ENCODE data around the gene MSL3B. TPM values are rescaled to one million over a fixed set of nuclear protein-coding genes. Genes with fewer than 3 reads are reported as not detected.

The MSL3B gene

GRCh38 chr2:233818639-233819621 lies 49.3 kb downstream of the MSL3B start:
- DNase-seq (ENCODE audit: low read depth in 3 of 3, low spot score in 2 of 3): no peak

- DNase-seq (ENCODE audit: low read depth in 3 of 3, low spot score in 2 of 3): no peak
Observed at GRCh38 chr2:233817995-233818638, 50.1 kb downstream of the MSL3B start.

- no peak for DNase-seq (ENCODE audit: low read depth in 3 of 3, low spot score in 2 of 3)
Observed at GRCh38 chr2:233817361-233817911, 50.8 kb downstream of the MSL3B start.

DNA sequence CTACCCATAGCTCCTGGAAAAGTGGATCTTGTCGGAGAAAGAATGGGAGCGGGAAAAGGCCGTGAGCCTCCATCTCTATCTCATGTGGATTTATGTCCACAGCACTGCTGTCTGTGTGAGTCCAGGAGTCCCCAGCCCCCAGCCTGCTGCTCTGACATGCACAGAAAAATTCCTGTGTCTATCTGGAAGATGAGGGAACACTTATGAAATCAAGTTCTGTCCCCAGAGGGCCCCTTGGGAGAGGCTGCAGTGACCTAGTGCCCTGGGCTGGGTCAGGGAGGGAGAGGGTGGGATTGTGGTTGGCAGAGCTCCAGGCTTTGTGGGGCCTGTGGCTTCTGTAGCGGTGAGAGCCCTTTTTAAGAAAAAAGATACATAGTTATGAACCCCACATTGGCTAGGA lies 51.4 kb downstream of the MSL3B start:
- DNase-seq (ENCODE audit: low read depth in 3 of 3, low spot score in 2 of 3): no peak

GRCh38 chr2:233816334-233816733 lies 51.9 kb downstream of the MSL3B start:
- DNase-seq (ENCODE audit: low read depth in 3 of 3, low spot score in 2 of 3): no peak

DNA sequence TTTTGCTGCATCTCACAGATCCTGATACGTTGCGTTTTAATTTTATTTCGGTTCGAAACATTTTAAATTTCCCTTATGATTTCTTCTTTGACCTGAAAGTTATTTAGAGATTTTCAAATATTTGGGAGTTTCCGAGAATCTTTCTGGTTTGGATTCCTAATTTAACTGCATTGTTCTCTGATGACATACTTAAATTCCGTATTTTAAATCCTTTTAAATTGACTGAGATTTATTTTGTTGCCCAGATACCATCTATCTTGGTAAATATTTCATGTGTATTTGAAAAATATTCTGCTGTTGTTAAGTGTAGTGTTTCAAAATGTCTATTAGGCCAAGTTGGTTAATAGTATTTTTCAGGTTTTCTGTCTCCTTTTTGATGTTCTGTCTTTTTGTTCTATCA lies 52.3 kb downstream of the MSL3B start:
- DNase-seq (ENCODE audit: low read depth in 3 of 3, low spot score in 2 of 3): no peak

Other genes with a start within 250 kb of the MSL3B start
- not detected for gene UGT1A10, start 231.9 kb downstream of the MSL3B start, polyA plus RNA-seq (ENCODE audit: insufficient read length in 3 of 3)
- gene UGT1A9, start 196.5 kb downstream of the MSL3B start, polyA plus RNA-seq (ENCODE audit: insufficient read length in 3 of 3): 1 to 10 TPM; 4.3 to 7.6 (median 6.9) TPM
- gene UGT1A7, start 186.5 kb downstream of the MSL3B start, polyA plus RNA-seq (ENCODE audit: insufficient read length in 3 of 3): not detected
- gene UGT1A6, start 175.5 kb downstream of the MSL3B start, polyA plus RNA-seq (ENCODE audit: insufficient read length in 3 of 3): 1 to 10 TPM; 3.6 to 6.2 (median 4.5) TPM
- gene UGT1A5, start 155.5 kb downstream of the MSL3B start, polyA plus RNA-seq (ENCODE audit: insufficient read length in 3 of 3): not detected
- not detected for gene UGT1A4, start 149.7 kb downstream of the MSL3B start, polyA plus RNA-seq (ENCODE audit: insufficient read length in 3 of 3)
- gene UGT1A3, start 139.3 kb downstream of the MSL3B start, polyA plus RNA-seq (ENCODE audit: insufficient read length in 3 of 3): not detected
- under 1 TPM; 0.06 to 0.18 (median 0.13) TPM for gene UGT1A1, start 108.1 kb downstream of the MSL3B start, polyA plus RNA-seq (ENCODE audit: insufficient read length in 3 of 3)
- under 1 TPM; 0.16 to 0.24 (median 0.22) TPM for gene MROH2A, start 90.1 kb downstream of the MSL3B start, polyA plus RNA-seq (ENCODE audit: insufficient read length in 3 of 3)
- gene HJURP, start 13.9 kb downstream of the MSL3B start, polyA plus RNA-seq (ENCODE audit: insufficient read length in 3 of 3): 10 to 100 TPM; 18.6 to 24.1 (median 22.6) TPM
- gene TRPM8, start 49.0 kb upstream of the MSL3B start, polyA plus RNA-seq (ENCODE audit: insufficient read length in 3 of 3): under 1 TPM in 2 of 3 donors, not detected in 1; 0.06 to 0.08 TPM
- not detected for gene SPP2, start 182.3 kb upstream of the MSL3B start, polyA plus RNA-seq (ENCODE audit: insufficient read length in 3 of 3)